GM12872 (cell line): ENCODE results near the gene KRTAP3-2.
A peak's percentile ranks its signal among the peaks of the same experiment; 100 is the strongest.

Source experiments
- CTCF ChIP-seq: IDR thresholded peaks from 3 replicates; pipeline ENCODE4 v1.5.1; 2011; ENCODE audit warnings: low read depth, mild to moderate bottlenecking, low read length, moderate library complexity; ENCODE audit not compliant: insufficient read depth

The KRTAP3-2 gene

GRCh38 chr17:40980596-40980995, 19.1 kb downstream of the KRTAP3-2 start:
- TF ChIP-seq CTCF = no peak

- no peak for TF ChIP-seq CTCF
These were observed 19.6 kb downstream of the KRTAP3-2 start for GRCh38 chr17:40980117-40980516.

DNA sequence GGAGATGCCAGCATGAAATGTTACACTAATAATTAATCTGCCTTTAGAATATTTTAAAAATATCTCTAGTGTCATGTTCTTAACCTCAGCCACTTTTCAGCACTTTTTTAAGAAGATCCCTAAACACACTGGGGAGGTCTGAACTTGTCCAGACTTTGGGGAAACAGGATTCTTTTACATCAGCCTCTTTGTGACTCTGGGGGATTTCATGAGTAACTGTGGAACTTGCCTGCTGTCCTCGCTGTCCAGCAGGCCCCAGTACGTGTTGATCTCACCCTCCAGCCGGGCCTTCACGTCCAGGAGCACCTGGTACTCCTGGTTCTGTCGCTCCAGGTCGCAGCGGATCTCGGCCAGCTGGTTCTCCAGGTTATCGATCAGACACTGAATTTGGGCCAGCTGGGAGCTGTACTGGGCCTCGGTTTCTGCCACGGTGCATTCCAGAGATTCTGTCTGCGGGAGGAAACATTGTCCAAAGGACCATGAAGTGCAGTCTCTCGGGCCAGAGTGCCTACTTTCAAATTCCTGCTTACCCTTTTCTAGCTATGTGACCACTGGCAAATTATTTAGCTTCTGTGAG, 21.0 kb downstream of the KRTAP3-2 start:
- TF ChIP-seq CTCF = no peak

GRCh38 chr17:40975516-40975915, 24.2 kb downstream of the KRTAP3-2 start:
- no peak for TF ChIP-seq CTCF

- no peak for TF ChIP-seq CTCF
These were observed 25.3 kb downstream of the KRTAP3-2 start for GRCh38 chr17:40974366-40974765.

- TF ChIP-seq CTCF = no peak
These were observed 32.1 kb downstream of the KRTAP3-2 start for GRCh38 chr17:40967582-40967981.

DNA sequence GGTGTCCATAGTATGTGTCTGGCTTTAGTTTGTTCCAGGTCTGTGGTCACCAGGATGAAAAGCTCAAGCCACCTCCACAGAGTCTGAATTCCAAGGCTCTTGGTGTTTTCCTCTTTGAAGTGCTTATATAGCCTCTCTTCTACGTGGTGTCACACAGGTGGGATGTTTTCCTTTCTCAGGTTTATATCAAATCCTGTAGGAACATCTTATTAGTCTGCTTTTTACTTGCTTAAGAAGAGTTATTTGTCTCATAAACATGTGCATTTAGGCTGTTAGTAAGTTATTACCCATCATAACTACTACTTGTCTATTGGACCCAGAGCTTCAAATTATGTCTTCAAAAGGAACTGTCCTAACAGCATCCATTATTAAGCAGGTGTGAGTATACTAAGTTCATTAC, 32.9 kb downstream of the KRTAP3-2 start, which contains the start of gene KRT39:
KRT39 (minus strand) TSS at position 101 of the 400 bp plus-strand sequence; CDS start at position 9, 92 bp downstream.
- no peak for TF ChIP-seq CTCF

- TF ChIP-seq CTCF = peak; percentile 68
These were observed 35.9 kb downstream of the KRTAP3-2 start for GRCh38 chr17:40963838-40964237.
